GM12874 (cell line): Measurements from ENCODE around the gene PAX1.
A peak's percentile ranks its signal among the peaks of the same experiment; 100 is the strongest.

Experiments used
- CTCF ChIP-seq: IDR thresholded peaks from 2 replicates; pipeline ENCODE4 v1.5.1; 2011; ENCODE audit warnings: low read depth, mild to moderate bottlenecking, control low read depth, low read length, moderate library complexity; ENCODE audit not compliant: insufficient read depth

PAX1 gene

GRCh38 chr20:21719592-21720214 lies 14.2 kb downstream of the PAX1 start:
- peak; percentile 64 for TF ChIP-seq CTCF

GRCh38 chr20:21725892-21726291 lies 20.4 kb downstream of the PAX1 start:
- TF ChIP-seq CTCF = no peak

GRCh38 chr20:21729316-21729715 lies 23.9 kb downstream of the PAX1 start:
- no peak for TF ChIP-seq CTCF

GRCh38 chr20:21739161-21739560 lies 33.7 kb downstream of the PAX1 start:
- no peak for TF ChIP-seq CTCF

- no peak for TF ChIP-seq CTCF
Measured at GRCh38 chr20:21739682-21740081, 34.2 kb downstream of the PAX1 start.

GRCh38 chr20:21741266-21741665 lies 35.8 kb downstream of the PAX1 start:
- no peak for TF ChIP-seq CTCF

- TF ChIP-seq CTCF = no peak
Measured at GRCh38 chr20:21762646-21763045, 57.2 kb downstream of the PAX1 start.
